Suppressor macrophage treated with lipopolysaccharide for 1 hour (primary cell): ENCODE data around the gene ZNFX1.

Source experiments
- DNase-seq, 3 donors: peaks; one replicate each; pipeline ENCODE4 v3.0.0-alpha.2; 2020 to 2022

The ZNFX1 gene

DNA sequence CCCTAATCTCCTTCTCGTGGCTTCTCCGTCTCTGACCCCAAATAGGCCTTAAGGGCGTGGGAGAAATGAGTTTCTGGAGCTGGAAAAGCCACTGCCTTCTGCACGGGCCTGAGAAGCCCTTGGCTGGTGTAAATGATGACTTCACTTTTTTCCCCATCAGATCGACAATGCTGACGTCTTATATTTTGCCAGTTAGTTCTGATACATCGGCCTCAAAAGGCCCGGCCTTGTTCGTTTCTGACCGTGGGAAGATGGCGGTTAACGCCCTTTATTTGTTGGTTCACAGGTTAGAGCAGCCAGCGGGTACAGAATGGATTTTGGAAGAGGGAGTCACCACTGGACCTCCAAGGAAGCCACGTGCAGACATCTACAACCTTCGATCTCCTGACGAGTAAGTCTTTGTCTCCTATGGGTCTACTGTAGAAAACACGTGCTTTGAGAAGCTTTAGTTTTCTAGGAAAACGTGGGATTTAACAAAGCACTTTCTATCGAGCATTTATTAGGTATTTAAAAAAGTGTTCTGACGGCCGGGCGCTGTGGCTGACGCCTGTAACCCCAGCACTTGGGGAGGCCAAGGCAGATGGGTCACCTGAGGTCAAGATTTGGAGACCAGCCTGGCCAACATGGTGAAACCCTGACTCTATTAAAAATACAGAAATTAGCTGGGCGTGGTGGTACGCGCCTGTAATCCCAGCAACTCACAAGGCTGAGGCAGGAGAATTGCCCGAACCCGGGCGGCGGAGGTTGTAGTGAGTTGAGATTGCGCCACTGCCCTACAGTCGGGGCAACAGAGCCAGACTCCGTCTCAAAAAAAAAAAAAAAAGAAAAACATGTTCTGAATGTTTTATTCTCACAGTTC, 1.2 kb upstream of the ZNFX1 start:
- no peak for DNase-seq

DNA sequence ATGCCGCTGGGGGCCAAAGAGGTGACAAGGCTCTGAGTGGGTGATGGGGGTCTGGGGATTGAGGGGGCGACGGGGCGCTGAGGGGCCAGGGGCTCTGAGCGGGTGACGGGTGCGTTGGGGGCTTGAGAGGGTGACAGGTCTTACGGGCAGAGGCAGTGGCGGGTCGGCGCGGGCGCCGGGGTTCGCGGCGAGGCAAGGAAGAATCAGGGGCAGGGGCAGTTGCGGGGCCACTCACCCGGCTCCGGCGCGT, 146 bp downstream of the ZNFX1 start:
- no peak for DNase-seq

DNA sequence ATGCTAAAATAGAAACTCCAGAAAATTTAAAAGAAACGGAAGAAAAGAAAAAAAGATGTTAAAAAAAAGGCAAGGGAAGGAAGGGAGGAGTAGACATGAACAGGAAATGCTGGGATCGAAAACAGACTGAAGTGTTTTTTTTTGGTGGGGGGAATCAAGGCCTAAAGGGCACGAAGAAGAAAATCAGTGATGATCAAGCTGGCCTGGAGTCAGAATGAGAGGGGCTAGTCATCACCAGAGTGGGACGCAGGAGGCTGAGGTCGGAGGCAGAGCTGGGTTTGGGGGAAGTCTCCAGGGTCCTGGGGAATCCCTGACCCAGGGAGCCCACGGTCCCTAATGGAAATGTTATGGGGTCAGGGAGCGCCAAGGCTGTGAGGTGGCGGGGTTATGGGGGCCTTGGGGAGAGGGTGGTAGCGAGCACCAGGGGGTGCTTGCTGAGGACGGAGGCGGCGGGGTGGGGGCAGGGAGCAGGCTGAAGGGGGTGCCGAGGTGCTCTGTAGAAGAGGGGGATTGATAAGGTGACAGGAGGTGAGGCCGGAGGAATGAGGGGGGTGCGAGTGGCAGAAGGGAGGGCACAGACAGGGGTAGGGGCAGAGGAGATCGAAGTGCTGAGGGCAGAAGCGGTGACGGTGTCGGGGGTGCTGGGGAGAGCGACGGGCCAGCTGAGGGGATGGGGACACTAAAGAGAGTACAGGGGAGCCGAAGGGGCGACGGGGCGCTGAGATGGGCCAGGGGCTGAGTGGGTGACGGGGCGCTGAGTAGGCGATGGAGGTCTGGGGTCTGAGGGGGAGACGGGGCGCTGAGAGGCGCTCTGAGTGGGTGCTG, 684 bp downstream of the ZNFX1 start:
- DNase-seq = peak; percentile 85 to 90 (median 86)

DNA sequence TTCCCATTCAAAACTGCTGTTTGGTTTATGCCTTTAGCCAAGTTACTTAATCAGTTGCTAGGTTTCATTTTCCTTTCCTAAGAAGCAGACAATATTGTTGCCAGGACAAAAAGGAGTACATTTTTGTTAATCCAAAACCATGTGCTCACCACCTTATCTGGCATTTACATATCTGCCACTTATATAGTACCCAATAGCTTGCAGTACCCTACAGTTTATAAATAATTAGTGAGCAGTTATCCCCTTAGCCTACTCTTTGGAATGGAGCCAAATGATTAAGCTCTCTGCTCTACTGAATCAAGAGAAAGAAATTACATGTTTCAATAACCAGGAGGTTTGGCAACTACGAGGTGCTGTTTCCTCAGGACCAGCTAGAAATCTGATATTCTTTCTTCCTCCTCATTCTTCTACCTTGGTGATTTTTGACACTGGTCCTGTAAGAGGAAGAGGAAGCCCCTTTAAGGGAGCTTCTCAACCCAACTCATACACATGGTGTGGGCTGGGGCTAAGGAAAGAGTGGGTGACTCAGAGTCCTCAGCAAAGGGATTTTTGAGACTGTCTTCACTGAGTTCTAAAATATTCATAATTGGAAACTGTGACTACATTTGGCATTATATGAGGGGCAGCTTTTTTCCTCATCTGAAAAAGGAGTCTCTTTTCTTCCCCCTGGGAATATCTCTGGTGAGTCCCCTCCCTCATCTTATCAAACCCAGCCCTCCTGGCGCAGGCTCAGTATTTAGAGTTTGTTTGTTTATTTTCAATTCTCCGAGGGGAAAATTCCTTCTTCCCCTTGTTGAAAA, 1.5 kb downstream of the ZNFX1 start:
- DNase-seq = peak; percentile 90 to 97 (median 95)

DNA sequence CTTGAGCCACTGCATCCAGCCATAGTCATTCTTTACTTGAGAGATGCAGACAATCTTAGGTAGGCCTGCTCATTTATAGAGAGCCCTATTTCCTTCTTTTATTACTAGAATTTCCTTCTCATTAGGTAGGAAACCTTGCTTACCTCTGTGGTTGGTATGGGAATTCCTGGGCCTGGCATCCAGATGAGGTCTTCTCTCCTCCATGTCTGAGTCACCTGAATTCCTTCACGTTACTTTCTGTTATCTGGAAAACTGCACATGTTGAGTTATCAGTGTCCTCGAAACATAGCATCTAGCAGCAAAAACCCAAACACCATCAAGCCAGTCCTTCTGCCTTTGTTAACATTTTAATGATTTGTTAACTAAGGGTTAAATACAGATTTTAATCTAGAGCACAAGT, 2.2 kb downstream of the ZNFX1 start:
- no peak for DNase-seq

DNA sequence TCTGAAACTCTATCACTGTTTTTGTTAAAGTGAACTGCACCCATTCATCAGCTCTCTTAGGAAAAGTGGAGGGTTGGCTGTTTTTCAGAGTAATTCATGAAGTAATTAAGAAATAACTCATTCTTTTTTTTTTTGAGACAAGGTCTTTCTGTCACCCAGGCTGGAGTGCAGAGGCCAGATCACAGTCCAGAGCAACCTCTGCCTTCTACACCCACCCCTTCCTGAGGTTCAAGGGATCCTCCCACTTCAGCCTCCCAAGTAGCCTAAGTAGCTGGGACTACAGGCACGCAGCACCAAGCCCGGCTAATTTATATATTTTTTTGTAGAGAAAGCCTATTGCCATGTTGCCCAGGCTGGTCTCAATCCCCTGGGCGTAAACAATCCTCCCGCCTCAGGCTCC, 2.6 kb downstream of the ZNFX1 start:
- DNase-seq = peak; percentile 53 to 60 (median 54)

DNA sequence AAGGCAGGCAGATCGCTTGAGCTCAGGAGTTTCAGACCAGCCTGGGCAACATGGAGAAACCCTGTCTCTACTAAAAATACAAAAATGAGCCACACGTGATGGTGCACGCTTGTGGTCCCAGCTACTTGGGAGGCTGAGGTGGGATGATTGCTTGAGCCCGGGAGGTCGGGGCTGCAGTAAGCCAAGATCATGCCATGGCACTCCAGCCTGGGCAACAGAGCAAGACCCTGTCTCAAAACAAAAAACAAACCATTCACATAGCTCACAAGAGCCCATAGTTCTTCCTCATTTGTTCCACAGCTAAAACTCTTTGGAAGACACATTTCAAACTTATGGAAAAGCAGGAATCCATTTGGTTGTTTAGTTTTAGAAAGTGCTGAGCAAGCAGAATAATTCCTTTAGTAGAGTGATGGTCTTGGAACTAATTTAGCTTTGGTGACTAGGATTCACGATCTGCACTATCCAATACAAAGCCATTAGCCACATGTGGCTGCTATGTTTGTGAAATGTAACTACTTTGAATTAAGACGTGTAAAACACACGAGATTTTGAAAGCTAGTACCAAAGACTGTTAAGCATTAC, 4.1 kb downstream of the ZNFX1 start:
- no peak for DNase-seq

DNA sequence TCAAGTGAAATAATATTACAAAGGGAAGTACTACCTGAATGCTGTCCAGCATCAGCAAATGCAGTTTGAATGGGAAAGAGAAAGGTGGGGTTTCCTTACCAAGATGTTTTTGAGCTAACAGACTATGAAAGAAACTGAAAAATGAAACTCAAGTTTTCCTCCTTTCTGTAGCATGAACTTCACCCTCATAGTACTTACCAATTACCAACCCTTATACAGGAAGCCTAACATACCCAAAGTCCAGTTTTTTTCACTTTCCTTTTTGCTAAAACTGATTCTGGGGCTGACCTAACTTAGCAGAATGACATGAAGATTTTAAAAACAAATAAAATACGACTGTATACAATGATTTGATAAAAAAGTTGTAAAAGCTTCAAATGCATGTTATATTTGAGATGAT, 5.2 kb downstream of the ZNFX1 start:
- DNase-seq = peak in 1 of 3 donors; percentile 22

DNA sequence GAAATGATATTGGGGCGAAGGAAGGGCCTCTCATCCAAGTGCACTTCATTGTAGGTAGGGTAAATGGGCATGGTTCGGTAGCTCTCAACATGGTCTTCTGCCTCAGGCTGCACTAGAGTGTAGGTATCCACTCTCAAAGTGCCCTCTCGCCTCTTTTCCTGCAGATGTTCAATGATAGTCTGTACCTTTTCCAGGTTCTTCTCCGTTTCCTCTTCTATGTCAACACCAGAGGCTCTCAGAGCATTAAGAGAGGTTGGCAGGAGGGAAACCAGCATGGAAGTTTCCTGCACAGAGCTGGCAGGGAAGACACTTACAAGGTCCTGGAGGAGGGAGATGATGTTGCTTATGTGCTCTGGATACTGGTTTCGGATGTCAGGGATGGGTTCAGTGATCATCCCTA, 7.1 kb downstream of the ZNFX1 start:
- no peak for DNase-seq

DNA sequence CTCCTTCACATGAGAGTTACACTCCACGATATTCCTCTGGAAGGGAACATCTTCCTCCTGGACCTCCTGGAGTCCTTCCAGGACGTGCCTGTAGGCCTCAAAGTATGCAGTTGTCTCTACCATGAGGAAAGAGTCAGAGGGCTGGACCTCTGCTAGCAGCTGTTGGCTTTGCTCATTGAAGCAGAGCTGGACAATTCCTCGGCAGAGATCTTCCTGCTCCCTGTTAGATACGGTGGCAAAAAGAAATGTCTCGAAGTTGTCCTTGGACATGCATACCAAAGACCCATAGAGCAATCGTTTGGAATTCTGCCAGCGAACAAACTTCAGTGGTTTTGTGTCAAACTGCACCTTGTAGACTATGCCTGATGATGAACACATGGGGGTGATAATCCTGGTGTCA, 7.7 kb downstream of the ZNFX1 start:
- no peak for DNase-seq

DNA sequence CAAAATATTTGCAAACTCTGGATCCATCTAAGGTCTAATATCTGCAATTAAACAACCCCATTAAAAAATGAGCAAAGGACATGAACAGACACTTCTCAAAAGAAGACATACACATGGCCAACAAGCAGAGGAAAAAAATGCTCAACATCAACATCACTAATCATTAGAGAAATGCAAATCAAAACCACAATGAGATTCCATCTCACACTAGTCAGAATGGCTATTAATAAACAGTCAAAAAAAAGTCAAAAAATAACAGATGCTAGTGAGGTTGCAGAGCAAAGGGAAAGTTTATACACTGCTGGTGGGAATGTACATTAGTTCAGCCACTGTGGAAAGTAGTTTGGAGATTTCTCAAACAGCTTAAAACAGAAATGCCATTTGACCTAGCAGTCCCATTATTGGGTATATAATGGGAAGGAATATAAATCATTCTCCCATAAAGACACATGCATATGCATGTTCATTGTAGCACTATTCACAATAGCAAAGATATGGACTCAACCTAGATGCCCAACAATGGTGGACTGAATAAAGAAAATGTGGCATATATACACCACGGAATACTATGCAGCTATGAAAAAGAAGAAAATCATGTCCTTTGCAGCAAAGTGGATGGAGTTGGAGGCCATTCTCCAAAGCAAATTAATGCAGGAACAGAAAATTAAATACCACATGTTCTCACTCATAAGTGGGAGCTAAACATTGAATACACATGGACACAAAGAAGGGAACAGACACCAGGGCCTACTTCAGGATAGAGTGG, 9.1 kb downstream of the ZNFX1 start:
- peak in 1 of 3 donors; percentile 28 for DNase-seq

DNA sequence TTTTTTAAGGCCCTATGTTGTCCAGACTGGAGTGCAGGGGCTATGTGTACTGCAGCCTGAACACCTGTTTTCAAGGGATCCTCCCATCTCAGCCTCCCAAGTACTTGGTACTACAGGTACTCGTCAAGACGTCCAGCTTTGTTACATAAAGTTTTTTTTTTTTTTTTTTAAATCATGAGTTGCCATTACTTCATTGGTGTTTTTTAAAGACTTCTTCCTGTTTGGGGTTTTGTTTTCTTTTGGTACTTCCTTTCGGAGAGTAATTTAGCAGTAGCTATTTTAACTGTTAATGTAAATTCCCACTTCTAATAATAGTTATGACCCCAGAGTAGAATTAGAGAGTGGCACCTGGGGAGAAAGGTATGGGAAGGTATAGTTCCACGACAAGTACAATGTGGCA, 10.5 kb downstream of the ZNFX1 start:
- DNase-seq = peak; percentile 32 to 71 (median 65)

DNA sequence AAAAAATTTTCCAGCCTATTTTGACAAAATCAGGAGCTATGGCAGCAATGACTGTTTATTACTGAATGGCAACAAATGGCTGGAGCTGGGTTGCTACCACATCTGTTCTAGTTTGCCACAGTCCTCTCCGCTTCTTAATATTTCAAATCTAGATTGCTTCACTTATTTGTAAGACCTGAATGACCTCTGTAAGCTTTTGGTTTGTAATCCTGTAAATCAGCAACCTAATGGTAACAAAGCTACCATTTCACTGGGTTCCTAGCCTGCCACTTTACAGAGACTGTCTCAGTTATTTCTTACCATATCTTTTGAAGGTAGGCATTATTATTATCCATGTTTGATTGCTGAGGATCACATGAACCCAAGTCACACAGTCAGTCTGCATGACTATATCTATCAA, 15.4 kb downstream of the ZNFX1 start:
- no peak for DNase-seq

DNA sequence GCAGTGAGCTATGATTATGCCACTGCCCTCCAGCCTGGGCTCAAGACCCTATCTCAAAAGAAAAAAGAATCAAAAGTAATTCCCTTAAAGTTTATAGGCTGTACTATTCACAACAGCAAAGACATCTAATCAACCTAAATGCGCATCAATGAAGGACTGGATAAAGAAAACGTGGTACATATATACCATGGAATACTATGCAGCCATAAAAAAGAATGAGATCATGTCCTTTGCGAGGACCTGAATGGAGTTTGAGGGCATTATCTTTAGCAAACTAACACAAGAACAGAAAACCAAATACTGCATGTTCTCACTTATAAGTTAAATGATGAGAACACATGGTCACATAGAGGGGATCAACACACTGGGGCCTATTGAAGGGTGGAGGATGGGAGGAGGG, 16.7 kb downstream of the ZNFX1 start:
- no peak for DNase-seq

DNA sequence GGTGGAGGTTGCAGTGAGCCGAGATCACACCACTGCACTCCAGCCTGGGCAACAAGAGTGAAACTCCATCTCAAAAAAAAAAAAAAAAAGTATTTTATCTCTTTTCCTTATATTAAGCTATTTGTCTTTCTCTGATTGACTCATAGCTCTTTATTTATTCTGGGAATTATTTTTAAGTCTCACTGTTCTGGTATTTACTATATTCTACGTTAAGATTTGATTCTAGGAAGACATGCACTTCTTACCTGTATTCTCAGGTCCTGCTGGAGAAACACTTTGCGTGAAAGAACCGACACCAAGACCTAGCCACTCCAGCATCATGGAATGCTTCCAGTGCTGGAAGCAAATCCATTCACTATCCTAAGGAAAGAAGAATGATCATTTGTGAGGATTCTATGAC, 17.6 kb downstream of the ZNFX1 start:
- DNase-seq = no peak

DNA sequence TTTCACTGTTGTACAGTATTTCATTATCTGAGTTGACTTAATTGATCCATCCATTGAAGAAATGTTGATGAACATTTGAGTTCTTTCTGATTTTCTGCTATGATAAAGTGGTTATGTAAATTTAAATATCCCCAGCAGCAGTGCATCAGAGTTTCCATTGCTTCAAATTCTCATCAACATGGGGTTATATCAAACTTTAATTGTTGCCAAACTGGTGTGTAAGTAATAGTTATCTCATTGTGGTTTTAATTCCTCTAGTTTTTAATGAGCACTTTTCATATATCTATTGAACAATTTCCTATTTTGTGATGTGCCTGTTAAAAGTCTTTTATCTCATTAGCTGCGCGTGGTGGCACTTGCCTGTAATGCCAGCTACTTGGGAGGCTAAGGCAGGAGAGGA, 18.1 kb downstream of the ZNFX1 start:
- no peak for DNase-seq

DNA sequence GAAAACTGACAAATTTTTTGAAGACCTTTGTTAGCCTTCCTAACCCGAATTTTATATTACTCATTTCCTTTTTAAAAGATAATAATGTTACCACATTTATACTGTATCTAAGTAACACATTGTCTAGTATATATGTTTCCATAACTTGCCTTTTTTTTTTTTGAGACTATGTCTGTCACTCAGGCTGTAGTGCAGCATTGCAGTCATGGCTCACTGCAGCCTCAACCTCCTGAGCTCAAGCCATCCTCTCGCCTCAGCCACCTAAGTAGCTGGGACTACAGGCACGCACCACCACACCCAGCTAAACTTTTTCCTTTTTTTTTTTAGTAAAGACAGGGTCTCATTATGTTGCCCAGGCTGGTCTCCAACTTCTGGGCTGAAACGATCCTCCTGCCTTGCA, 18.6 kb downstream of the ZNFX1 start:
- no peak for DNase-seq

DNA sequence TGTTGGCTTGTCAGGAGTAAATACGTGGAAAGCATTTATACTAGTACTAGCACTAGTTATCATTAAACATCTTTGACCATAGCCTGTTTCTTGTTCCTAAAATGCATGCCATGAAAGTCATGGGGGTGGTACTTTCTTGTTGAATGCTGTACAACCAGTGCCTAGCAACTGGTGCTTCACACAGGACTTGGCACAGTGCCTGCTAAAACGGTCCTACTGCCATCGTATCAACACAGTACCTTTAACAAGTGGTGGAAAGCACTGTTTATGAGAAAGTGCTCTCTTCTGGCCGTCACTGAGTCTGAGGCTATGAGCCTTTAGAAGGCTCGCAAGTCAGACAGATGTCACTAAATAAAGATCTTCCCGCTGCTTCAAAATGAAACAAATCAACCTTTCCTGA, 21.6 kb downstream of the ZNFX1 start:
- DNase-seq = peak in 2 of 3 donors; percentile 22 to 42

DNA sequence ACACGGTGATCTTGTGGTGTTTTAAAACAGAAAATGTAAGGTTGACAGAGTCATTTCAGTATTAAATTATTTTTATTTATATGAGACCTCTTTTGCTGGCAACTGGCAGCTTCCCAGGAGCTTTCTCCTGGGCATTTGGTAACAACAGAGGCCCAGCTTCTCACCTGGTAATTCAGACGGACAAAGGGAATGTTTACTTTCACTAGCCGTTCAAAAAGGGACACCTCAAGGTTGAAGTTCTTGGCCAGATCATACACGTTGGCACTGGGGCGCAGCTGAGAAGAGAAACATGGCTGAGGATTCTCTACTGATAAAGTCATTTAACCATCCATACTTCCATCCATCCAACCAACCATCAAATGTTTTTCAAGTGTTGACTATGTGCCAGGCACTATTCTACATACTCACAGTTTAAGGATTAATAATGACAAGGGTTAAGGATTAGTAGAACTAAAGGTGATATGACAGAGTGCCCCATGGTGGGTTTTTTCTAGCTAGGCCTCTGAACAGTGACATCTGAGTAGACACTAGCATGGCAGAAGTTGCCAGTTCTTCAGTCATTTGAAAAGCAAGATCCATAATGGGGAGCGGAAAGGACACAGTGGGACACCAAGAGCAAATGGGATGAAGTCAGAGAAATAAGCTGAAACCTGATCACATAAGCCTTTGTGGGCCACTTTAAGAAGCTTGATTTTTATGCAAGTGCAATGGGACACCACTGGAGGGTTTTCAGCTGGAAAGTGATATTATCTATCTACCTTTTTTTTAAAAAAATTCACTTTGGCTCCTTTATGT, 25.1 kb downstream of the ZNFX1 start:
- no peak for DNase-seq

DNA sequence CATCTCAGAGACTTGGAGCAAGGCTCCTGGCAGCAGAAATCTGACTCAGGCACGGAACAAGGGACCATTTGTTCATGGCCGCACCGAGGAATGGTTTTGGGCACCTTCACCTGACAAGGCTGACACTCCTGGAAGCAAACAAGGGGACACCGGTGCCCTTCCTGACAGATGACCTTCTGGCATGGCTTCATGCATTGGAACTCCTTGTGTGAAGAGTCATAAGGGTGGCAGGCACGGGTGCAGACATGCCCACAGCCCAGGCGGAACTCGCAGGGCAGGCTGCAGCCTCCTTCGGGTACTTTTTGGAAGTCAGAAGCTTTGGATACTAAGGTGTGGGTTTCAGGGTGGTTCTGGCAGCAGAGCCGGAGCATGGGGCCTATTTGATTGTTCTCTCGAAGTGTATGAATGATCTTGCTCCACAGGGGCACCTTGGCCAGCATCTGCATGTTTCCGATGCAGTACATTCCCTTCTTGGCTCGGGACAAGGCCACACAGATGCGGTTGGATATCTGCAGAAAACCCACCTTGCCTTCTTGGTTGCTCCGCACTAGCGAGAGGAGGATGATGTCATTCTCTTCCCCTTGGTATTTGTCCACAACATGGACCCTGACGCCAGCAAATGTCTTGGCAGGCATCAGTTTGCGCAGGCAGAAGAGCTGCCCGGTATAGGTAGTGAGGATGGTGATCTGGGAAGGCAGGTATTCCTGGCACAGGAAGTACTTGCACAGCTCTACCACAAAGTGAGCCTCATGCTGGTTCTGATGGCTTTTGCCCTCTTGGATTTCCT, 28.8 kb downstream of the ZNFX1 start:
- no peak for DNase-seq

DNA sequence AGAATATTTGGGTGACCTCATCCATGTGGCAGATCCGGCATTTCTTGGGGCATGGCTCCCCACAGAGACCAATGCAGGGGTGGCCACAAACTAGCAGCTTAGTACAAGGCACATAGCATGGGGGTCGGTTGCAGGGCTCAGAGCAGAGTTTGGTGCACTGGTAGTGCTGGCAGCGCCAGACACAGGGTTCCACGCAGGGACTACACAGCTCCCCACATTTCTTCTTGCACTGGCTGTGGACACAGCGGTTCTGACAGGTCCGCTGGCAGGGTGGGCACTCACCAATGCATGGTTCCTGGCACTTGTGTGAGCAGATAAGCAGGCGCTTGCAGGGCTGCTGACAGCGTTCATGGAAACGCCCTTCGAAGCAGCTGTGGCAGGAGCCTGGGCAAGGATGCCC, 29.6 kb downstream of the ZNFX1 start:
- no peak for DNase-seq
